Measurements from ENCODE around the gene RIOK3. TPM values are rescaled to one million over a fixed set of nuclear protein-coding genes. Genes with fewer than 3 reads are reported as not detected.
A peak's percentile ranks its signal among the peaks of the same experiment; 100 is the strongest.

RIOK3 gene
- polyA plus RNA-seq, 1 experiment, result 48.2 TPM

DNA sequence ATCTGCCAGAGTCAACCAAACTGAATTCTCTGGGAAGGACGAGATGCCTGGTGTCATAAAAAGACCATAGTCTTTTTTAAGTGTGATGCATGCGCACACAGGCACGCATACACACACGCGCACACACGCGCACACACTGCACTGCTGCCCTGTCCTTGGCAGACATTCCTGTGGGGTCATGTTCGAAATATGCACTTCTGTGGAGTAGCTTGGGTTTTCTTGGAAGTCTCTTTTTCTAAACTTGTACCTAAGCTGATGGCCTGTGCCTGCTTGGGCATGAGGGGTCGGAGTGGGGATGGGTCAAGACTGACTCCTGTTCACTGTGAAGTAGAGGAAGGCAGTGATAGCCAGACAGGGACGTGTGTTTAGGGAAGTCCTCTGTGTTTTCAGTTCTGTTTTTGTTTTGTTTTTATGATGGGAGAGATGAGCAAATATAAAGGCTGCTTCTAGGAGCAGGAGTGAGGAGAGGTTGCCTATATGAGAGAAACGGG, 46.2 kb downstream of the RIOK3 start:
- H3K4me3 ChIP-seq (ENCODE audit: low read depth, low read length), result no peak overlapping the region
- ChIA-PET CTCF (interaction anchor here (0.6 to 2.3 kb wide), 12 partner anchors 12 to 1258 kb away, joined by 3 to 15 read pairs (median 4); no protein-coding TSS in a partner anchor), POLR2A (interaction anchor here (1.6 kb wide), 1 partner anchor 9 kb away, joined by 3 read pairs; no protein-coding TSS in a partner anchor)
- peak; percentile 33 for DNase-seq (ENCODE audit: low read depth, low spot score)
- TF ChIP-seq, protein P1, sequence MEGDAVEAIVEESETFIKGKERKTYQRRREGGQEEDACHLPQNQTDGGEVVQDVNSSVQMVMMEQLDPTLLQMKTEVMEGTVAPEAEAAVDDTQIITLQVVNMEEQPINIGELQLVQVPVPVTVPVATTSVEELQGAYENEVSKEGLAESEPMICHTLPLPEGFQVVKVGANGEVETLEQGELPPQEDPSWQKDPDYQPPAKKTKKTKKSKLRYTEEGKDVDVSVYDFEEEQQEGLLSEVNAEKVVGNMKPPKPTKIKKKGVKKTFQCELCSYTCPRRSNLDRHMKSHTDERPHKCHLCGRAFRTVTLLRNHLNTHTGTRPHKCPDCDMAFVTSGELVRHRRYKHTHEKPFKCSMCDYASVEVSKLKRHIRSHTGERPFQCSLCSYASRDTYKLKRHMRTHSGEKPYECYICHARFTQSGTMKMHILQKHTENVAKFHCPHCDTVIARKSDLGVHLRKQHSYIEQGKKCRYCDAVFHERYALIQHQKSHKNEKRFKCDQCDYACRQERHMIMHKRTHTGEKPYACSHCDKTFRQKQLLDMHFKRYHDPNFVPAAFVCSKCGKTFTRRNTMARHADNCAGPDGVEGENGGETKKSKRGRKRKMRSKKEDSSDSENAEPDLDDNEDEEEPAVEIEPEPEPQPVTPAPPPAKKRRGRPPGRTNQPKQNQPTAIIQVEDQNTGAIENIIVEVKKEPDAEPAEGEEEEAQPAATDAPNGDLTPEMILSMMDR (IDR thresholded peaks at IDR 0.05; ENCODE audit: low read depth, low read length), result no peak
- H3K27me3 ChIP-seq (ENCODE audit: control insufficient read depth, insufficient read depth, low read length), result no peaks in the 10 kb centered on the region
- H3K27ac ChIP-seq (ENCODE audit: low read depth, low read length), result peak overlapping the region; percentile 3
- H3K9me3 ChIP-seq (ENCODE audit: control insufficient read depth, insufficient read depth, low read length), result no peaks in the 10 kb centered on the region

DNA sequence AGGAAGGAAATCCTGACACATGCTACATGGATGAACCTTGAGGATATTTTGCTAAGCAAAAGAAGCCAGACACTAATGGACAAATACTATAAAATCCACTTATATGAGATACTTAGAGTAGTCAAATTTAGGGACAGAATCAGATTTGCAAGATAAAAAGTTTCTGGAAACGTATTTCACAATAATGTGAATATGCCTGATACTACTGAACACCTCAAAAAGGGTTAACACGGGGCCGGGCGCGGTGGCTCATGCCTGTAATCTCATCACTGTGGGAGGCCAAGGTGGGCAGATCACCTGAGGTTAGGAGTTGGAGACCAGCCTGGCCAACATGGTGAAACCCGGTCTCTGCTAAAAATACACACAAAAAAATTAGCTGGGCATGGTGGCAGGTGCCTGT, 48.5 kb downstream of the RIOK3 start:
- TF ChIP-seq, protein P1 (IDR thresholded peaks at IDR 0.05; ENCODE audit: low read depth, low read length), result no peak
- H3K27me3 ChIP-seq (ENCODE audit: control insufficient read depth, insufficient read depth, low read length), result no peaks in the 10 kb centered on the region
- POLR2A ChIA-PET, result no interaction called here
- H3K4me3 ChIP-seq (ENCODE audit: low read depth, low read length), result no peak overlapping the region
- H3K27ac ChIP-seq (ENCODE audit: low read depth, low read length), result no peak overlapping the region
- H3K9me3 ChIP-seq (ENCODE audit: control insufficient read depth, insufficient read depth, low read length), result no peaks in the 10 kb centered on the region
- DNase-seq (ENCODE audit: low read depth, low spot score), result no peak
- CTCF ChIA-PET, result interaction anchor here (0.9 to 1.1 kb wide), 2 partner anchors 14 to 201 kb away, joined by 5 read pairs; no protein-coding TSS in a partner anchor

DNA sequence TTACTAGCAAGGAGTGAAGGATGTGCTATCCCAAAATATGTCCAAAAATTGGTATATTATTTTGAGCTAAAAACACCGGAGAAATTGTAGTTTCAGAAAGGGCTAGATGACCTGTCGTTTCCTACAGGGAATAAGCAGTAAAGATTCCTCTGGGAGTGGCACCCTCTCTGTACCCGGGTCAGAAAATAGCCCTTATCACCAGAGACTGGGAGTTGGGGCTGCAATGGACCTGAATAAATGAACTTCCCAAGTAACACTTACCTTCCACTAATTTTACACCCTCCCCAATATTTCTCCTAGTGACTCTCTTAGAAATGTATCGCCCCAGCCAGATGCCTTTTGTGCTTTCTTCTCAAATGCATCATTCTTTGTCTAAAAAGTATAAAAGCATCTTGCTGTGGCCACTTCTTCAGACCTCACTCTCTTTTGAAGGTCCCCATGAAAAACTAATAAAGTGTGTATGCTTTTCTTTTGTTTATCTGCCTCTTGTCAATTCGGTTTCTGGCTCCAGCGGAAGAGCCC, 49.5 kb downstream of the RIOK3 start:
- no peaks in the 10 kb centered on the region for H3K27me3 ChIP-seq (ENCODE audit: control insufficient read depth, insufficient read depth, low read length)
- DNase-seq (ENCODE audit: low read depth, low spot score), result no peak
- CTCF ChIA-PET, result interaction anchor here (1.1 to 1.5 kb wide), 3 partner anchors 14 to 201 kb away, joined by 3 read pairs; no protein-coding TSS in a partner anchor

DNA sequence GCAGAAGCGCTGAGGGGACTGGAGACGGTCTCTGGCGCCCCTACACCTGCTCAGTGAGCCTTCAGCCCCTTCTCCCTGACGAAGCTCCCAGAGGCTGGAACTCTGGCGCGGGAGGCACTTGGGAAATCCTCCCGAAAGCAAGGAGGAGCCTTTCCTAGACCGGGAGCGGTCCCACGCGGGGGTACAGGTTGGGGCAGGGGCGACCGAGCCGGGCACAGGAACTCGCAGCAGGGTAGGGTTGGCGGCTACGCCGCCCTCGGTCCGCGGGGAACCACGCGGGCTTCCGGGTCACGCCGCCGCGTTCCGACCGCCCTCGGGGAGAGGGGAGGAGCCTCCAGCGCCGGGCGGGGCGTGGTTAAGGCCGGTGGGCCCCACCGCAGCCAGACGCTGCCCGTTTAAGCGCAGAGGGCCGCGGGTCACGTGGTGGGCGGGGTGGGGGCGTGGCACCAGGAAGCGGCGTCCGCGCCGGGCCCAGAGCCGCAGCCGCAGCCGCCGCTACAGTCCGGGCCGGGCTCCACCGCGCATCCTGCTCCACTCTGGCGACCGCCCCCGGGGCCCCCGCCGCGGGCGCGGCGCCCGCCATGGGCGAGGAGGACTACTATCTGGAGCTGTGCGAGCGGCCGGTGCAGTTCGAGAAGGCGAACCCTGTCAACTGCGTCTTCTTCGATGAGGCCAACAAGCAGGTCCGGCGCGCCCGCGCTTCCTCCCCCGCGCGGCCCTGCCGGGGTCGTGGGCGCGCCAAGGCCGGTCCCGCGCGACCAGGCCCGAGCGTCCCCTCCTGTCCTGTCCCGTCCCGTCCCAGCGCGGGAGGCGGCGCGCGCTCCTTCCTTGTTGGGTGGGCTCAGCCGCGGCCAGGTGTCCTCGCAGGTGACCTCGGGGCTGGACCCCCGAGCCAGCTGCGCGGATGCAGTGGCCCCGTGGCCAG, 50.2 kb downstream of the RIOK3 start, which contains the start of gene RMC1:
Gene RMC1, plus strand, starts transcription at position 474 of the 925 bp plus-strand sequence. Its CDS starts 108 bp downstream, at position 582.
- ChIA-PET CTCF (interaction anchor here (0.6 to 1.5 kb wide), 4 partner anchors 14 to 200 kb away, joined by 3 read pairs; no protein-coding TSS in a partner anchor), POLR2A (interaction anchor here (0.6 kb wide), 1 partner anchor 21 kb away, joined by 3 read pairs; no protein-coding TSS in a partner anchor)
- TF ChIP-seq, protein P1 (IDR thresholded peaks at IDR 0.05; ENCODE audit: low read depth, low read length), result no peak; the same call in 1 of the 2 replicates
- Histone ChIP-seq H3K9me3 (ENCODE audit: control insufficient read depth, insufficient read depth, low read length) (no peaks in the 10 kb centered on the region), H3K27ac (ENCODE audit: low read depth, low read length) (peak within 1 kb of the TSS; percentile 11), H3K4me3 (ENCODE audit: low read depth, low read length) (peak within 1 kb of the TSS; percentile 83), H3K27me3 (ENCODE audit: control insufficient read depth, insufficient read depth, low read length) (no peaks in the 10 kb centered on the region)
- peak; percentile 78 for DNase-seq (ENCODE audit: low read depth, low spot score)

More for the DNA sequence above, 49.5 kb downstream of the RIOK3 start:
- no peak overlapping the region for H3K27ac ChIP-seq (ENCODE audit: low read depth, low read length)
- H3K9me3 ChIP-seq (ENCODE audit: control insufficient read depth, insufficient read depth, low read length), result no peaks in the 10 kb centered on the region
- TF ChIP-seq, protein P1 (IDR thresholded peaks at IDR 0.05; ENCODE audit: low read depth, low read length), result no peak
- POLR2A ChIA-PET, result no interaction called here
- H3K4me3 ChIP-seq (ENCODE audit: low read depth, low read length), result peak overlapping the region; percentile 80
